BLaER1 treated with 17β-estradiol and CSF1 and Interleukin-3, amounts not matched to agents 10 nM and 100 nM (cell line): ENCODE data around the gene ANP32B.

ENCODE experiments used
- H3K27ac ChIP-seq, 11 experiments: shearing (Covaris generic); formaldehyde crosslinking; 2 replicates each; pipeline ENCODE4 v1.8.1; 2022
- H3K27me3 ChIP-seq, 11 experiments: shearing (Covaris generic); formaldehyde crosslinking; 2 replicates each; pipeline ENCODE4 v1.8.1; 2022
- H3K36me3 ChIP-seq, 11 experiments: shearing (Covaris generic); formaldehyde crosslinking; 2 replicates each; pipeline ENCODE4 v1.8.1; 2022
- H3K4me1 ChIP-seq, 10 experiments: shearing (Covaris generic); formaldehyde crosslinking; 2 replicates each; pipeline ENCODE4 v1.8.1; 2022
- H3K4me2 ChIP-seq, 11 experiments: shearing (Covaris generic); formaldehyde crosslinking; 2 replicates each; pipeline ENCODE4 v1.8.1; 2022
- H3K4me3 ChIP-seq, 10 experiments: shearing (Covaris generic); formaldehyde crosslinking; 2 replicates each; pipeline ENCODE4 v1.8.1; 2022
- H3K9ac ChIP-seq, 11 experiments: shearing (Covaris generic); formaldehyde crosslinking; 2 replicates each; pipeline ENCODE4 v1.8.1; 2022
- H3K9me3 ChIP-seq, 11 experiments: shearing (Covaris generic); formaldehyde crosslinking; replicated peaks in 1 of 11; 2 replicates each; pipeline ENCODE4 v1.8.1; 2022
- H4K20me1 ChIP-seq, 11 experiments: shearing (Covaris generic); formaldehyde crosslinking; 2 replicates each; pipeline ENCODE4 v1.8.1; 2022
- Cebpa-rat ChIP-seq, 11 experiments: shearing (Covaris generic); IDR thresholded peaks; 2 replicates each; pipeline ENCODE4 v1.8.1; 2022

ANP32B gene

GRCh38 chr9:98045234-98046179, 62.4 kb downstream of the ANP32B start:
- H3K36me3 ChIP-seq = no peaks in the 10 kb centered on the region
- H3K27ac ChIP-seq = peak overlapping the region in 9 of 11 experiments; percentile 12 to 57 (median 30); a peak in 14 of 22 replicates
- H3K4me1 ChIP-seq = peaks cover 0 to 28% (median 0%) of the 10 kb centered on the region in 10 experiments; a peak in 6 of 20 replicates
- TF ChIP-seq Cebpa-rat (IDR thresholded peaks at IDR 0.05) = no peak
- H3K4me2 ChIP-seq = peak overlapping the region in 3 of 11 experiments; percentile 15 to 55 (median 41); a peak in 5 of 22 replicates
- peak overlapping the region in 2 of 10 experiments; percentile 9 to 21; a peak in 2 of 20 replicates for H3K4me3 ChIP-seq
- H4K20me1 ChIP-seq = no peaks in the 10 kb centered on the region
- no peaks in the 10 kb centered on the region for H3K27me3 ChIP-seq
- H3K9ac ChIP-seq = no peak overlapping the region
- H3K9me3 ChIP-seq = peaks cover 25 to 38% (median 32%) of the 10 kb centered on the region in 11 experiments

GRCh38 chr9:98046180-98046543, 63.0 kb downstream of the ANP32B start:
- Histone ChIP-seq H3K9me3 (peaks cover 25 to 38% (median 32%) of the 10 kb centered on the region in 11 experiments), H3K4me2 (peak overlapping the region in 1 of 11 experiments; percentile 55; a peak in 1 of 22 replicates), H3K9ac (no peak overlapping the region), H3K27me3 (no peaks in the 10 kb centered on the region), H3K36me3 (no peaks in the 10 kb centered on the region), H3K4me3 (no peak overlapping the region), H3K4me1 (peaks cover 0 to 28% (median 0%) of the 10 kb centered on the region in 10 experiments; a peak in 6 of 20 replicates), H4K20me1 (no peaks in the 10 kb centered on the region), H3K27ac (no peak overlapping the region)
- no peak for TF ChIP-seq Cebpa-rat (IDR thresholded peaks at IDR 0.05)

GRCh38 chr9:98047002-98047401, 63.9 kb downstream of the ANP32B start:
- H3K27ac ChIP-seq = no peak overlapping the region
- H4K20me1 ChIP-seq = no peaks in the 10 kb centered on the region
- H3K9ac ChIP-seq = no peak overlapping the region
- H3K9me3 ChIP-seq = peaks cover 25 to 38% (median 32%) of the 10 kb centered on the region in 11 experiments
- H3K4me2 ChIP-seq = no peak overlapping the region
- no peak overlapping the region for H3K4me3 ChIP-seq
- TF ChIP-seq Cebpa-rat (IDR thresholded peaks at IDR 0.05) = no peak
- H3K36me3 ChIP-seq = no peaks in the 10 kb centered on the region
- H3K27me3 ChIP-seq = no peaks in the 10 kb centered on the region
- H3K4me1 ChIP-seq = peaks cover 0 to 28% (median 0%) of the 10 kb centered on the region in 10 experiments; a peak in 6 of 20 replicates

DNA sequence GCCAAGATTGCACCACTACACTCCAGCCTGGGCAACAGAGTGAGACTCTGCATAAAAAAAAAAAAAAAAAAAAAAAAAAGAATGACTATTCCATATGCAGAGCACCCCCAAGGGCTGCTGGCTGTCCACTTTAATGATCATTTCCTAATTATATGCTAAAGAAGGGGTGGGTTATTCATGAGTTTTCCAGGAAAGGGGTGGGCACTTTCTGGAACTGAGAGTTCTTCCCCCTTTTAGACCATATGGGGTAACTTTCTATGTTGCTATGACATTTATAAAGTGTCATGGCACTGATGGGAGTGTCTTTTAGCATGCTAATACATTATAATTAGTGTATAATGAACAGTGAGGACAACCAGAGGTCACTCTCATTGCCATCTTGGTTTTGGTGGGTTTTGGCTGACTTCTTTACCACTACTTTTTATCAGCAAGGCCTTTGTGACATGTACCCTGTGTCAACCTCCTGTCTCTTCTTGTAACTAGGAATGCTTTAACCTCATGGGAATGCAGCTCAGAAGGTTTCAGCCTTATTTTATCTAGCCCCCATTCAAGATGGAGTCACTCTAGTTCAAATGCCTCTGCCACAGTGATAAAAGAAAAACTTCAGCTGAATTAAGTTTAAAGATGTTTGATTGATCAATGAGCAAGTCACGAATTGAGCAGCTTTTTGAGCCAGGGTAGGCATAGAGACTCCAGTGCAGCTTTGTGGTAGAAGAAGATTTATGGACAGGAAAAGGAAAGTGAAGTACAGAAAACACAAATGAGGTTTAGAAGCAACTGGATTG, 66.3 kb downstream of the ANP32B start:
- Histone ChIP-seq H3K27ac (no peak overlapping the region), H3K36me3 (no peaks in the 10 kb centered on the region), H3K4me1 (peaks cover 0 to 15% (median 0%) of the 10 kb centered on the region in 10 experiments; a peak in 4 of 20 replicates), H3K9me3 (peaks cover 20 to 36% (median 33%) of the 10 kb centered on the region in 11 experiments), H3K4me2 (no peak overlapping the region), H3K27me3 (no peaks in the 10 kb centered on the region), H3K9ac (no peak overlapping the region), H4K20me1 (no peaks in the 10 kb centered on the region), H3K4me3 (no peak overlapping the region)
- TF ChIP-seq Cebpa-rat (IDR thresholded peaks at IDR 0.05) = no peak

DNA sequence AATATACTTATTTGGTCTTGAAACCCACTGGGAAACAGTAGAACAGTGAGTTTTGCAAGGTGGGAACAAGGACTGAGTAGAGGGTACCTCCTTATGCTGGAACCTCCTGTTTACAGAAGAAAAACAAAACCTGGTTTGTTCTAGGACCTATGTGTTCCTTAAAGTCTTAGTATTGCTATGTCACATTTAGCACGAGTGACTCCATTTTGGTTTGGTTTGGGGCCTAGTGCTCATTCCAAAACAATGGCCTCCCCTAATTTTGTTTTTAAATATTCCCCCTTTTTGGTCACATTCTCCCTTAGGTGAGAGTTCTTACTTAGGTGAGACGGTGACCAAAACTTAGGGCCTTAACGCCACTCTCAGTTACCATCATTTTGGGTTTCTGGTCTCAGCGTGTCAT, 67.2 kb downstream of the ANP32B start:
- no peaks in the 10 kb centered on the region for H3K36me3 ChIP-seq
- no peak overlapping the region for H3K9ac ChIP-seq
- H3K4me3 ChIP-seq = no peak overlapping the region
- peaks cover 0 to 7% (median 0%) of the 10 kb centered on the region in 10 experiments; a peak in 2 of 20 replicates for H3K4me1 ChIP-seq
- H3K27me3 ChIP-seq = no peaks in the 10 kb centered on the region
- no peak overlapping the region for H3K27ac ChIP-seq
- no peak overlapping the region for H3K4me2 ChIP-seq
- no peaks in the 10 kb centered on the region for H4K20me1 ChIP-seq
- no peak for TF ChIP-seq Cebpa-rat (IDR thresholded peaks at IDR 0.05)
- H3K9me3 ChIP-seq = peaks cover 14 to 32% (median 26%) of the 10 kb centered on the region in 11 experiments

- H3K27me3 ChIP-seq = no peaks in the 10 kb centered on the region
- H3K27ac ChIP-seq = no peak overlapping the region
- H3K9me3 ChIP-seq = peaks cover 0 to 8% (median 0%) of the 10 kb centered on the region in 11 experiments; a peak in 6 of 22 replicates
Observed at GRCh38 chr9:98054376-98054951, 71.3 kb downstream of the ANP32B start.

GRCh38 chr9:98056269-98057137, 73.4 kb downstream of the ANP32B start, which contains the start of gene NANS:
NANS (plus strand) TSS chr9:98056732; CDS start chr9:98056809, 77 bp downstream.
- H3K4me2 ChIP-seq = peak within 1 kb of the TSS; percentile 79 to 99 (median 90)
- H4K20me1 ChIP-seq = peaks cover 0 to 38% (median 26%) of the 10 kb centered on the region in 11 experiments; a peak in 12 of 22 replicates

More at GRCh38 chr9:98054376-98054951, 71.3 kb downstream of the ANP32B start:
- Histone ChIP-seq H3K9ac (no peak overlapping the region), H3K4me2 (no peak overlapping the region), H3K4me1 (peaks cover 20 to 26% (median 23%) of the 10 kb centered on the region in 10 experiments), H3K36me3 (peaks cover 0 to 4% (median 0%) of the 10 kb centered on the region in 11 experiments; a peak in 2 of 22 replicates), H4K20me1 (peaks cover 0 to 23% (median 12%) of the 10 kb centered on the region in 11 experiments; a peak in 10 of 22 replicates), H3K4me3 (no peak overlapping the region)
- no peak for TF ChIP-seq Cebpa-rat (IDR thresholded peaks at IDR 0.05)

More at GRCh38 chr9:98056269-98057137, 73.4 kb downstream of the ANP32B start, which contains the start of gene NANS:
- Histone ChIP-seq H3K36me3 (peaks cover 11 to 21% (median 16%) of the 10 kb centered on the region in 11 experiments), H3K4me3 (peak within 1 kb of the TSS; percentile 58 to 80 (median 76)), H3K9ac (peak within 1 kb of the TSS; percentile 77 to 93 (median 89)), H3K27me3 (no peaks in the 10 kb centered on the region), H3K9me3 (peaks cover 0 to 8% (median 0%) of the 10 kb centered on the region in 11 experiments; a peak in 6 of 22 replicates), H3K4me1 (peaks cover 20 to 35% (median 23%) of the 10 kb centered on the region in 10 experiments), H3K27ac (peak within 1 kb of the TSS; percentile 62 to 93 (median 83))
- no peak for TF ChIP-seq Cebpa-rat (IDR thresholded peaks at IDR 0.05)
